Renal cortex interstitium (tissue), 11 donors: ENCODE measurements around the gene SFXN5. TPM values are rescaled to one million over a fixed set of nuclear protein-coding genes. Genes with fewer than 3 reads are reported as not detected.

Source experiments
- DNase-seq, 11 donors: peaks; one replicate each; pipeline ENCODE4 v3.0.0-alpha.2; 2013; ENCODE audit warnings: low read depth in 9 of 11, low spot score in 4 of 11; ENCODE audit errors: extremely low read depth in 1 of 11
- polyA plus RNA-seq, 3 donors: library from polyadenylated mRNA; unstranded; fragments of 120-200 nt; gene quantifications; one replicate each; pipeline ENCODE4 v1.2.1, GENCODE V29; 2013; ENCODE audit not compliant: insufficient read length in 3 of 3

The SFXN5 gene
- polyA plus RNA-seq, 3 donors = 23.4 to 27.6 (median 24.7) TPM

GRCh38 chr2:73082523-73083410 is 11.3 kb upstream of the SFXN5 start:
- no peak for DNase-seq

GRCh38 chr2:73081181-73081671 is 9.7 kb upstream of the SFXN5 start:
- no peak for DNase-seq

GRCh38 chr2:73080321-73081131 is 9.0 kb upstream of the SFXN5 start:
- no peak for DNase-seq

- DNase-seq = no peak
Measured at GRCh38 chr2:73079636-73080035, 8.1 kb upstream of the SFXN5 start.

- no peak for DNase-seq
Measured at GRCh38 chr2:73078457-73079411, 7.2 kb upstream of the SFXN5 start.

GRCh38 chr2:73077424-73077795 is 5.9 kb upstream of the SFXN5 start:
- no peak for DNase-seq

GRCh38 chr2:73076701-73077423 is 5.3 kb upstream of the SFXN5 start:
- no peak for DNase-seq

- no peak for DNase-seq
Measured at GRCh38 chr2:73075477-73076373, 4.2 kb upstream of the SFXN5 start.

- no peak for DNase-seq
Measured at GRCh38 chr2:73074110-73075069, 2.9 kb upstream of the SFXN5 start.

- DNase-seq = no peak
Measured at GRCh38 chr2:73072416-73072815, 904 bp upstream of the SFXN5 start.

- DNase-seq = no peak
Measured at GRCh38 chr2:73072129-73072395, 550 bp upstream of the SFXN5 start.

GRCh38 chr2:73070643-73071359 is 711 bp downstream of the SFXN5 start:
- no peak for DNase-seq

GRCh38 chr2:73069855-73070642 is 1.5 kb downstream of the SFXN5 start:
- DNase-seq = no peak

- DNase-seq = no peak
Measured at GRCh38 chr2:73069041-73069854, 2.3 kb downstream of the SFXN5 start.
